Fibroblast of lung (primary cell): ENCODE measurements around the gene FANK1. TPM values are rescaled to one million over a fixed set of nuclear protein-coding genes. Genes with fewer than 3 reads are reported as not detected.
A peak's percentile ranks its signal among the peaks of the same experiment; 100 is the strongest.

Source experiments
- DNase-seq, 2 donors: peaks; one replicate each; pipeline versions ENCODE4 v3.0.0 to v3.0.0-alpha.2; 2010; ENCODE audit warnings: low read depth in 2 of 2
- H2AFZ ChIP-seq: 2 replicates; pipeline ENCODE4 v1.5.1; 2012; ENCODE audit warnings: low read length, control low read depth, inconsistent platforms
- H3K27ac ChIP-seq: 2 replicates; pipeline ENCODE4 v1.5.1; 2011; ENCODE audit warnings: low read length, control low read depth; ENCODE audit not compliant: insufficient read depth
- H3K27me3 ChIP-seq: 2 replicates; pipeline ENCODE4 v1.5.1; 2011; ENCODE audit warnings: mild to moderate bottlenecking, low read length; ENCODE audit not compliant: control insufficient read depth, insufficient read depth
- H3K36me3 ChIP-seq: 2 replicates; pipeline ENCODE4 v1.5.1; 2011; ENCODE audit warnings: low read length; ENCODE audit not compliant: control insufficient read depth, insufficient read depth
- H3K4me1 ChIP-seq: 2 replicates; pipeline ENCODE4 v1.5.1; 2011; ENCODE audit warnings: low read length; ENCODE audit not compliant: control insufficient read depth, insufficient read depth; ENCODE audit errors: extremely low read depth
- H3K4me2 ChIP-seq: 2 replicates; pipeline ENCODE4 v1.5.1; 2011; ENCODE audit warnings: low read length, control low read depth; ENCODE audit not compliant: insufficient read depth; ENCODE audit errors: extremely low read depth
- H3K4me3 ChIP-seq, 4 experiments: fragments of 200-600 bp in 1 of 4; sonication (generic) in 1 of 4; replicated peaks in 1 of 4; 2 replicates each; pipeline ENCODE4 v1.5.1; 2011 to 2016; ENCODE audit warnings: low read length in 4 of 4, low read depth in 3 of 4, mild to moderate bottlenecking in 3 of 4, control low read depth in 2 of 4, inconsistent platforms in 1 of 4, mixed read lengths in 1 of 4; ENCODE audit not compliant: insufficient read depth in 1 of 4; ENCODE audit errors: control extremely low read depth in 1 of 4
- H3K79me2 ChIP-seq: 2 replicates; pipeline ENCODE4 v1.5.1; 2012; ENCODE audit warnings: mild to moderate bottlenecking, low read length, inconsistent platforms; ENCODE audit not compliant: control insufficient read depth, insufficient read depth
- H3K9ac ChIP-seq: 2 replicates; pipeline ENCODE4 v1.5.1; 2011; ENCODE audit warnings: mild to moderate bottlenecking, low read length, control low read depth; ENCODE audit not compliant: insufficient read depth
- H3K9me3 ChIP-seq: 2 replicates; pipeline ENCODE4 v1.5.1; 2012; ENCODE audit warnings: low read depth, low read length; ENCODE audit not compliant: control insufficient read depth, insufficient read depth
- H4K20me1 ChIP-seq: 2 replicates; pipeline ENCODE4 v1.5.1; 2011; ENCODE audit warnings: low read length; ENCODE audit not compliant: control insufficient read depth, insufficient read depth; ENCODE audit errors: extremely low read depth
- EZH2 ChIP-seq: IDR thresholded peaks from 2 replicates; pipeline ENCODE4 v1.5.1; 2012; ENCODE audit warnings: low read length, control low read depth, mild to moderate bottlenecking; ENCODE audit errors: missing control alignments
- polyA plus RNA-seq, 2 donors: library from polyadenylated mRNA; depleted of rRNA in 1 of 2; stranded (reverse) in 1 of 2; unstranded in 1 of 2; fragments of >200 nt; gene quantifications; 2 replicates each; pipeline ENCODE4 v1.2.1, GENCODE V29; 2011 to 2012; ENCODE audit warnings: missing spikeins in 1 of 2
- total RNA-seq: library from RNA; depleted of rRNA; stranded (reverse); fragments of >200 nt; gene quantifications from 2 replicates; pipeline ENCODE4 v1.2.1, GENCODE V29; 2014
- TF ChIP-seq, protein P1 (sequence below), 2 donors: IDR thresholded peaks in 1 of 2; conservative IDR thresholded peaks in 1 of 2; 1 replicate in 1 of 2; 2 replicates in 1 of 2; pipeline ENCODE4 v1.5.1; 2011 to 2012; ENCODE audit warnings: low read length in 2 of 2, control low read depth in 1 of 2, inconsistent platforms in 1 of 2, low read depth in 1 of 2, mild to moderate bottlenecking in 1 of 2

Gene FANK1
- total and polyA plus RNA-seq, 2 donors (not counting 1 experiment from before 2014, with no cell fraction given), result 0.83 to 4.4 TPM

DNA sequence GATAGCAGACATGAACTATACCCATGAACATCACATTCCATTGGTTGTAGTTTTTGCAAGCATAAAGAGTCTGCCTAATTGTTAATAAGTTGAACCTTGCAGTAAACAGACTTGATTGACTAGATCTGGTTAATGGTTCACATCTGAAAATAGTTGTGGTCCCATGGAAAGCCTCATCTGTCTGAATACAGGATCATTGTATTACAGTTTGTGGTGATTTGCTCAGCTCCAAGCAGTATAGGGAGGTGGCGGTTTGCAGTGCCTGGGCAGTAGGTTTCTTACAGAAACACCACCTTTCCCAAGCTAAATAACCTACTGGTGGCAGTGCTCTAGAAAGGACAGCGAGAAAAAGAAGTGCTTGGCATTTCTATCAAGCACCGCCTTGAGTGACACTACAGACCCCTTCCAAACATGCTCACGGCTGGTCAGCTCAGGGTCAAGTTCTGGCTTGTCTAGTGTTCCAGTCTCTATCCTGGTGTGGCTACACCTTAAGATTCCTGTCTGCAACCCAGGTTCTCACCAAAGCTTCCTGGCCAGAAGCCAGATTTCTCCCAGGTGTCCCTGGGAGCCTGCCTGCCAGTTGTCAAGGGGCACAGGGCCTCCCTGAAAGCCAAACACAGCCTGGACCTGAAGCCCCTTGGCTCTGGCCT, 119.9 kb downstream of the FANK1 start:
- Histone ChIP-seq H2AFZ (no peak overlapping the region), H3K4me2 (no peak overlapping the region)
- peak in 1 of 2 donors; percentile 45 for DNase-seq

GRCh38 chr10:126016882-126017281, 120.5 kb downstream of the FANK1 start:
- no peak for DNase-seq
- H3K36me3 ChIP-seq, result no peaks in the 10 kb centered on the region

More for the DNA sequence above, 119.9 kb downstream of the FANK1 start:
- Histone ChIP-seq H3K27me3 (no peaks in the 10 kb centered on the region), H3K9me3 (no peaks in the 10 kb centered on the region), H3K27ac (no peak overlapping the region), H3K79me2 (no peaks in the 10 kb centered on the region), H3K9ac (no peak overlapping the region), H3K36me3 (no peaks in the 10 kb centered on the region), H3K4me3 (no peak overlapping the region), H4K20me1 (no peaks in the 10 kb centered on the region), H3K4me1 (peaks cover 15% of the 10 kb centered on the region)
- TF ChIP-seq EZH2, result no peak
- TF ChIP-seq, protein P1, sequence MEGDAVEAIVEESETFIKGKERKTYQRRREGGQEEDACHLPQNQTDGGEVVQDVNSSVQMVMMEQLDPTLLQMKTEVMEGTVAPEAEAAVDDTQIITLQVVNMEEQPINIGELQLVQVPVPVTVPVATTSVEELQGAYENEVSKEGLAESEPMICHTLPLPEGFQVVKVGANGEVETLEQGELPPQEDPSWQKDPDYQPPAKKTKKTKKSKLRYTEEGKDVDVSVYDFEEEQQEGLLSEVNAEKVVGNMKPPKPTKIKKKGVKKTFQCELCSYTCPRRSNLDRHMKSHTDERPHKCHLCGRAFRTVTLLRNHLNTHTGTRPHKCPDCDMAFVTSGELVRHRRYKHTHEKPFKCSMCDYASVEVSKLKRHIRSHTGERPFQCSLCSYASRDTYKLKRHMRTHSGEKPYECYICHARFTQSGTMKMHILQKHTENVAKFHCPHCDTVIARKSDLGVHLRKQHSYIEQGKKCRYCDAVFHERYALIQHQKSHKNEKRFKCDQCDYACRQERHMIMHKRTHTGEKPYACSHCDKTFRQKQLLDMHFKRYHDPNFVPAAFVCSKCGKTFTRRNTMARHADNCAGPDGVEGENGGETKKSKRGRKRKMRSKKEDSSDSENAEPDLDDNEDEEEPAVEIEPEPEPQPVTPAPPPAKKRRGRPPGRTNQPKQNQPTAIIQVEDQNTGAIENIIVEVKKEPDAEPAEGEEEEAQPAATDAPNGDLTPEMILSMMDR (conservative IDR thresholded peaks at IDR 0.05 in 1 of 2, IDR thresholded peaks at IDR 0.05 in 1 of 2; ENCODE audit: low read depth in 1 of 2, low read length in 2 of 2), result no peak

GRCh38 chr10:126017961-126018560, 121.7 kb downstream of the FANK1 start:
- Histone ChIP-seq H3K27me3 (no peaks in the 10 kb centered on the region), H3K9ac (no peak overlapping the region), H3K27ac (no peak overlapping the region), H3K4me2 (no peak overlapping the region), H3K4me1 (peaks cover 11% of the 10 kb centered on the region), H2AFZ (no peak overlapping the region), H3K36me3 (no peaks in the 10 kb centered on the region), H4K20me1 (no peaks in the 10 kb centered on the region), H3K79me2 (no peaks in the 10 kb centered on the region), H3K9me3 (no peaks in the 10 kb centered on the region), H3K4me3 (no peak overlapping the region)
- peak; percentile 51 to 93 for DNase-seq
- TF ChIP-seq, protein P1 (conservative IDR thresholded peaks at IDR 0.05 in 1 of 2, IDR thresholded peaks at IDR 0.05 in 1 of 2; ENCODE audit: low read depth in 1 of 2, low read length in 2 of 2), result no peak
- TF ChIP-seq EZH2, result no peak

More at GRCh38 chr10:126016882-126017281, 120.5 kb downstream of the FANK1 start:
- H3K9ac ChIP-seq, result no peak overlapping the region
- H3K4me2 ChIP-seq, result no peak overlapping the region
- peaks cover 15% of the 10 kb centered on the region for H3K4me1 ChIP-seq
- no peaks in the 10 kb centered on the region for H3K27me3 ChIP-seq
- no peaks in the 10 kb centered on the region for H4K20me1 ChIP-seq
- H3K79me2 ChIP-seq, result no peaks in the 10 kb centered on the region
- TF ChIP-seq, protein P1 (conservative IDR thresholded peaks at IDR 0.05 in 1 of 2, IDR thresholded peaks at IDR 0.05 in 1 of 2; ENCODE audit: low read depth in 1 of 2, low read length in 2 of 2), result no peak
- no peak for TF ChIP-seq EZH2
- H3K9me3 ChIP-seq, result no peaks in the 10 kb centered on the region
- no peak overlapping the region for H3K4me3 ChIP-seq
- H3K27ac ChIP-seq, result no peak overlapping the region
- H2AFZ ChIP-seq, result no peak overlapping the region
